Adipose tissue (tissue), 3 donors: ENCODE results near the gene SMIM24. TPM values are rescaled to one million over a fixed set of nuclear protein-coding genes. Genes with fewer than 3 reads are reported as not detected.

Experiments used
- H3K27ac ChIP-seq: one replicate; pipeline ENCODE4 v1.5.1; 2013; ENCODE audit warnings: low read depth, low read length
- WGBS, 3 donors: extraction: QIAGEN DNeasy Blood & Tissue Kit; methylation state at CpG; one replicate each; pipeline ENCODE4 v1.1.7; 2013; 5-methylcytosine and 5-hydroxymethylcytosine counted together
- polyA plus RNA-seq, 3 donors: library from polyadenylated mRNA; stranded (reverse); fragments of 200-250 nt; gene quantifications; one replicate each; pipeline ENCODE4 v1.2.3, GENCODE V29; 2013
- donor health status: healthy with polysubstance abuse.
- donor health status: Bipolar disorder and iron deficiency.
- donor health status: healthy.

SMIM24 gene
- polyA plus RNA-seq, 3 donors, result 1.2 to 18.6 (median 1.9) TPM

GRCh38 chr19:3503036-3503572 lies 22.8 kb upstream of the SMIM24 start:
- no peak overlapping the region for H3K27ac ChIP-seq
- 76 to 84% (median 83%) methylated on average over 13 of the region's 13 CpGs for WGBS, 3 donors

DNA sequence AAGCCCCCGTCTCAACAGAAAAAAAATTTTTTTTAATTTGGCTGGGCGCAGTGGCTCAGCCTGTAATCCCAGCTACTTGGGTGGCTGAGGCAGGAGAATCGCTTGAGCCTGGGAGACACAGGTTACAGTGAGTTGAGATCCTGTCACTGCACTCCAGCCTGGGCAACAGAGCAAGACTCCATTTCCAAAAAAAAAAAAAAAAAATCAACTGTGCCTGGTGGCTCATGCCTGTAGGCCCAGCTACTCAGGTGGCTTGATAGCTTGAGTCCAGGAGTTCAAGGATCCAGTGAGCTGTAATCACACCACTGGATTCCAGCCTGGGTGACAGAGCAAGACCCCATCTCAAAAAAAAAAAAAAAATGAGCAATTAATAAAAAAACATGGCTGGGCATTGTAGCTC lies 21.5 kb upstream of the SMIM24 start:
- no peak overlapping the region for H3K27ac ChIP-seq
- WGBS, 3 donors, result 81 to 89% (median 87%) methylated on average over 3 of the region's 3 CpGs

GRCh38 chr19:3500429-3501101 lies 20.2 kb upstream of the SMIM24 start, which contains the start of gene DOHH:
DOHH (minus strand) TSS chr19:3500674; CDS start chr19:3496814, 3,860 bp downstream.
- H3K27ac ChIP-seq, result peak within 1 kb of the TSS; percentile 32
- 0 to 1% (median 0%) methylated on average over 50 to 52 of the region's 52 CpGs for WGBS, 3 donors

DNA sequence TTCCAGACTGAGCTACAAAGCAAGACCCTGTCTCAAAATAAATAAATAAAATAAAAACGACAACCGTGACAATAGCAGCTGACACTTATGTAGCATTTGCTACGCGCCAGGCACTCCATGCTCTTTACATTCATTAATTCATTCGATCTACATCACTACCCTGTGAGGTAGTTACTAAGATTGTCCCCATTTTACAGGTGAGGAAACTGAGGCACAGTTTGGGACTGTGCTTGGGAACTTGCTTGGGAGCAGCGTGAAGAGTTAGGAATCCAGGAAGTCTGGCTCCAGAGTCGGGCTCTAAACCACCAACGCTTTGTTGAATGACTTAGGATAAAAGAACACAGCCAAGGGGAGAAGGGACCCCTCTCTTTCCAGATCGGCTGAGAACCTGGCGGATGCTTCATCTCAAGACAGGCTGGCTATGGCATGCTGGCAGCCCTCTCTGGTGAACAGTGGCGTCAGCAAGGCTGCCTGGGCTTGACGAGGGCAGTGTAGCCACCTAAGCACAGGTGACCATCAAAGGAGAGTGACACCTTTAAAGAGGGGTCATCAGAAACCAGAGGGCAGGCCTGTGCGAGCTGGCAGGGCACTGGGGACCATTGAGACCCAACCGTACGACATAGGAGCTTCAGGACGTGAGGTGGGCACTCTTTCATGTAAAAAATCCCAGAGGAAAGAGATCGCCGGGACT lies 19.6 kb upstream of the SMIM24 start:
- no peak overlapping the region for H3K27ac ChIP-seq
- 17 to 26% (median 23%) methylated on average over 18 of the region's 18 CpGs for WGBS, 3 donors

GRCh38 chr19:3497757-3498520 lies 17.6 kb upstream of the SMIM24 start:
- H3K27ac ChIP-seq, result no peak overlapping the region
- 92 to 97% (median 92%) methylated on average over 5 of the region's 5 CpGs for WGBS, 3 donors

GRCh38 chr19:3496392-3497273 lies 16.3 kb upstream of the SMIM24 start:
- no peak overlapping the region for H3K27ac ChIP-seq
- WGBS, 3 donors, result 96 to 97% (median 96%) methylated on average over 32 of the region's 32 CpGs

DNA sequence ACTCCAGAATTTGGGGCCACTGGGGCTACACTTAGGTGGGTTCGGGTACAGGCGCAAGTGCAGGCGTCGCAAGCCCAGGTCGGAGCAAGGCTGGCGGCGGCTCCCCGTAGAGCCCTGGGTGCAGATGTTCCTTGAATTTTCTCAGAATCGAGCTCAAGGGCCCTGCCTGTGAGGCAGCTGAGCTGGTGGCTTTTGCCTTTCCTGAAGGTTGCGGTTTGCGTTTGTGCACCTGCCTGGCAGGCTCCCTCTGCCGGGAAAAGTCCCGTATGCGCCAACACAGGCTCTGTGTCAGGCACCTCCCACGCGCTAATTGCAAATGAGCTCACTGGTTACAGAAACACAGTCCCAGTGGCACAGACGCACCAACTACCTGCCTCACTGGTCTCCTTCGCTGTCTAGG lies 14.2 kb upstream of the SMIM24 start:
- H3K27ac ChIP-seq, result no peak overlapping the region
- 90 to 92% (median 91%) methylated on average over 18 of the region's 18 CpGs for WGBS, 3 donors

- WGBS, 3 donors, result 81 to 83% (median 81%) methylated on average over 15 of the region's 15 CpGs
Observed at GRCh38 chr19:3494051-3494450, 13.7 kb upstream of the SMIM24 start.

DNA sequence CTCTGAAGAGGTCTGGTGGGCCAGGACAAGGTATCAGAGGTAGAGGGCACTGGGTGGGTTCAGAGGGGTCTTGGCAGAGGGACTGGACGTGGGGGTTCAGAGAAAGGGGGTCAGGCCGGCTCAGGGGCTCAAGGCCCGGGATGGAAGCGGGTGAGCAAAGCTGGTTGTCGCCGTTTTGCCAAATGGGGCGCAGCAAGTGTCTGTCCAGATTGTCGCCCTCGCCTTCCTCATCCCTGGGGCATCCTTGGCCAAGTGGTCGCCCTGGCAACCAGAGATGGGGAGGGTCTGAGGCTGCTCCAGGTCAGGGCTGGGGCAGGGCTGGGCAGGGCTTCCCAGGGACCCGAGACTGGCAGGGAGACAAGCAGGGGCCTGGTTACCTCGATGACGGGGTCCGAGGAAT lies 13.3 kb upstream of the SMIM24 start:
- WGBS, 3 donors, result 93 to 95% (median 94%) methylated on average over 14 of the region's 14 CpGs
- no peak overlapping the region for H3K27ac ChIP-seq

More at GRCh38 chr19:3494051-3494450, 13.7 kb upstream of the SMIM24 start:
- H3K27ac ChIP-seq, result no peak overlapping the region

GRCh38 chr19:3492919-3493318 lies 12.6 kb upstream of the SMIM24 start:
- 92 to 96% (median 93%) methylated on average over 16 of the region's 16 CpGs for WGBS, 3 donors
- H3K27ac ChIP-seq, result no peak overlapping the region

- no peak overlapping the region for H3K27ac ChIP-seq
- 94 to 96% (median 95%) methylated on average over 39 to 45 of the region's 45 CpGs for WGBS, 3 donors
Observed at GRCh38 chr19:3492131-3492839, 12.0 kb upstream of the SMIM24 start.

- WGBS, 3 donors, result 90 to 96% (median 94%) methylated on average over 52 to 55 of the region's 55 CpGs
- no peak overlapping the region for H3K27ac ChIP-seq
Observed at GRCh38 chr19:3491396-3492119, 11.2 kb upstream of the SMIM24 start.

- H3K27ac ChIP-seq, result no peak within 1 kb of the TSS
- 66 to 81% (median 73%) methylated on average over 22 to 33 of the region's 33 CpGs for WGBS, 3 donors
Observed at GRCh38 chr19:3483226-3483628, 2.9 kb upstream of the SMIM24 start, which contains the start of gene SMIM44. SMIM44 (minus strand) TSS chr19:3483441; CDS start chr19:3483403, 38 bp downstream.

DNA sequence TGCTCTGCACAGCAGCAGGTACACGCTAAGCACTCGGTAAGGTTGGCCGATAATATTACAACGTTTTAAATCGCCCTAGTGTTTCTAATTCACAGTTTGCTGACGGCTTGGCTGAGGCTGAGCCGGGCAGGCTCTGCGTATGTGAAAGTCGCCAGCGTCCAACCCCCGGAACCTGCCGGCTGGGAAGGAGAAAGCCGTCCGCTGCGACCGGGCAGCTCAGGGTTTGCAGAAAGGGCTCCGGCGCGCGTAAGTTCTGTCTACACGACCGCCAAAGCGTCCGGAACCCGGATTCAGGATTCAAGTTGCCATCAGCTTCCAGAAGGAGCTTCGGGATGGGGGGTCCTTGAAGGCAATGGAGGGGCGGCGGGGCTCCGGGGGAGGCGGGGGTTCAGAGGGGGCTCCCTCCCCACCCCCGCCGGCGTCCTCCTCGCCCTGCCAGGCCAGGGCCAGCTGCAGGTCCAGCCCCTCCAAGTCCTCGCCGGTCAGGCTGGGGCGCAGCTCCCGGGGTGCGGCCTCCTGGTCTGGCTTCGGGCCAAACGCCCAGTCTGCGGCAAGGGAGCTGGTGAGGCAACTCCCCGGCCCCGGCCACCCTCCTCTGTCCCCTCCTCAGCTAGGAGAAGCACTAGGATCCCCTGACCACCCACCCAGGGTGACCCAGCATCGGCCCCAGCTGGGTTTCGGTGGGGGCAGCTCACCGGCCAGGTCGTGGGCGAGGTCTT lies 2.3 kb upstream of the SMIM24 start:
- WGBS, 3 donors, result 66 to 75% (median 67%) methylated on average over 49 of the region's 49 CpGs
- H3K27ac ChIP-seq, result no peak overlapping the region

GRCh38 chr19:3481241-3482090 lies 1.1 kb upstream of the SMIM24 start:
- WGBS, 3 donors, result 51 to 69% (median 60%) methylated on average over 38 of the region's 38 CpGs
- no peak overlapping the region for H3K27ac ChIP-seq
